SK-N-SH treated with all-trans-retinoic acid at 6 μM for 48 hours (cell line): ENCODE measurements around the gene SIRT4.
A peak's percentile ranks its signal among the peaks of the same experiment; 100 is the strongest.

Experiments
- ATAC-seq: fragments of 200-7000 bp; cut with Tn5 transposase; 3 replicates; pipeline ENCODE4 v1.9.1; 2020; ENCODE audit warnings: mild to moderate bottlenecking, moderate library complexity
- ARNTL ChIP-seq: fragments of 450-650 bp; formaldehyde crosslinking; IDR thresholded peaks from 2 replicates; pipeline ENCODE4 v1.5.0; 2020; ENCODE audit warnings: low read depth, mild to moderate bottlenecking, moderate library complexity, borderline replicate concordance
- CSDC2 ChIP-seq: fragments of 250-450 bp; sonication (Bioruptor Pico); IDR thresholded peaks from 2 replicates; pipeline ENCODE4 v1.5.0; 2020; ENCODE audit warnings: mild to moderate bottlenecking, moderate library complexity
- ESRRG ChIP-seq: fragments of 250-450 bp; sonication (Bioruptor Pico); IDR thresholded peaks from 2 replicates; pipeline ENCODE4 v1.6.1; 2021; ENCODE audit warnings: mild to moderate bottlenecking
- GLIS3 ChIP-seq: fragments of 250-450 bp; sonication (Bioruptor Pico); IDR thresholded peaks from 2 replicates; pipeline ENCODE4 v1.5.0; 2020; ENCODE audit warnings: mild to moderate bottlenecking, moderate library complexity
- ISL1 ChIP-seq: fragments of 250-450 bp; sonication (Bioruptor Pico); IDR thresholded peaks from 2 replicates; pipeline ENCODE4 v2.1.2; 2022; ENCODE audit warnings: mild to moderate bottlenecking, moderate library complexity
- OSR1 ChIP-seq: fragments of 250-450 bp; sonication (Bioruptor Pico); IDR thresholded peaks from 2 replicates; pipeline ENCODE4 v1.8.0; 2022; ENCODE audit warnings: moderate library complexity, mild to moderate bottlenecking, inconsistent platforms
- PPARA ChIP-seq: fragments of 250-450 bp; sonication (Bioruptor Pico); IDR thresholded peaks from 2 replicates; pipeline ENCODE4 v1.5.0; 2020; ENCODE audit warnings: mild to moderate bottlenecking, borderline replicate concordance
- RARB ChIP-seq: fragments of 250-450 bp; sonication (Bioruptor Pico); IDR thresholded peaks from 2 replicates; pipeline ENCODE4 v1.8.0; 2021; ENCODE audit warnings: mild to moderate bottlenecking, moderate library complexity
- SNAI2 ChIP-seq: fragments of 250-450 bp; sonication (Bioruptor Pico); IDR thresholded peaks from 2 replicates; pipeline ENCODE4 v1.5.0; 2020; ENCODE audit warnings: mild to moderate bottlenecking, moderate library complexity
- TCF4 ChIP-seq: fragments of 250-450 bp; sonication (Bioruptor Pico); IDR thresholded peaks from 2 replicates; pipeline ENCODE4 v1.8.0; 2021; ENCODE audit warnings: mild to moderate bottlenecking, moderate library complexity, borderline replicate concordance
- TOX ChIP-seq: fragments of 250-450 bp; sonication (Bioruptor Pico); IDR thresholded peaks from 2 replicates; pipeline ENCODE4 v1.8.0; 2021; ENCODE audit warnings: mild to moderate bottlenecking, moderate library complexity, borderline replicate concordance
- ZC3H10 ChIP-seq: fragments of 250-450 bp; sonication (Bioruptor Pico); IDR thresholded peaks from 2 replicates; pipeline ENCODE4 v1.5.1; 2021; ENCODE audit warnings: mild to moderate bottlenecking, moderate library complexity
- ZFP3 ChIP-seq: fragments of 250-450 bp; sonication (Bioruptor Pico); IDR thresholded peaks from 2 replicates; pipeline ENCODE4 v1.5.0; 2020; ENCODE audit warnings: mild to moderate bottlenecking, moderate library complexity
- ZFP30 ChIP-seq: fragments of 450-650 bp; formaldehyde crosslinking; IDR thresholded peaks from 2 replicates; pipeline ENCODE4 v1.5.0; 2022; ENCODE audit warnings: mild to moderate bottlenecking, moderate library complexity
- ZNF565 ChIP-seq: fragments of 450-650 bp; formaldehyde crosslinking; conservative IDR thresholded peaks from 2 replicates; pipeline ENCODE4 v1.5.0; 2020; ENCODE audit warnings: low read depth, mild to moderate bottlenecking, moderate library complexity
- ZNF70 ChIP-seq: fragments of 450-650 bp; formaldehyde crosslinking; IDR thresholded peaks from 2 replicates; pipeline ENCODE4 v1.5.0; 2020; ENCODE audit warnings: mild to moderate bottlenecking, moderate library complexity
- ZNF8 ChIP-seq: fragments of 450-650 bp; formaldehyde crosslinking; IDR thresholded peaks from 2 replicates; pipeline ENCODE4 v1.5.0; 2020; ENCODE audit warnings: mild to moderate bottlenecking, moderate library complexity
- TF ChIP-seq, protein P1 (sequence below): fragments of 250-450 bp; sonication (Bioruptor Pico); IDR thresholded peaks from 2 replicates; pipeline ENCODE4 v1.5.0; 2020; ENCODE audit warnings: mild to moderate bottlenecking, moderate library complexity
- TF ChIP-seq, protein P2 (sequence below): fragments of 250-450 bp; sonication (Bioruptor Pico); IDR thresholded peaks from 2 replicates; pipeline ENCODE4 v1.5.1; 2021; ENCODE audit warnings: mild to moderate bottlenecking, moderate library complexity
- TF ChIP-seq, protein P3 (sequence below): fragments of 250-450 bp; sonication (Bioruptor Pico); IDR thresholded peaks from 2 replicates; pipeline ENCODE4 v1.8.0; 2021; ENCODE audit warnings: low read depth, mild to moderate bottlenecking, moderate library complexity, borderline replicate concordance
- TF ChIP-seq, protein P4 (sequence below): fragments of 250-450 bp; sonication (Bioruptor Pico); IDR thresholded peaks from 2 replicates; pipeline ENCODE4 v1.8.0; 2020; ENCODE audit warnings: mild to moderate bottlenecking, moderate library complexity, borderline replicate concordance
- TF ChIP-seq, protein P5 (sequence below): fragments of 250-450 bp; sonication (Bioruptor Pico); IDR thresholded peaks from 2 replicates; pipeline ENCODE4 v1.5.1; 2020; ENCODE audit warnings: low read depth, mild to moderate bottlenecking, moderate library complexity

Gene SIRT4

DNA sequence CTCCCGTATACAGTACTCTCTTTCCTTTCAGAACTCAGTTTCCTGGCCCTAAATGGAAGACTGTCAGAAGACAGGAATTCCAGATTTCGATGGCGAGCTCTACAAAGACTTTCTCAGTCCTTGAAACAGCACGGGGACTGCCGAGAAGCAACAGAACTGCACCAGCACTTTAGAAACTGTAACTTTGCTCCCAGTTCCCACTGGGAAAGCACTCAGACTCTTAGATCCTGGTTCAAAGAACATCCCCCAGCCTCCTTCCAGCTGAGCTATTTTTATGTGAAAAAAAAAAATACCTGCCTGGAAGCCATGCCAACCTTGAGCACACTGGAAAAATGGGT, 38.4 kb upstream of the SIRT4 start:
- TF ChIP-seq, protein P1, sequence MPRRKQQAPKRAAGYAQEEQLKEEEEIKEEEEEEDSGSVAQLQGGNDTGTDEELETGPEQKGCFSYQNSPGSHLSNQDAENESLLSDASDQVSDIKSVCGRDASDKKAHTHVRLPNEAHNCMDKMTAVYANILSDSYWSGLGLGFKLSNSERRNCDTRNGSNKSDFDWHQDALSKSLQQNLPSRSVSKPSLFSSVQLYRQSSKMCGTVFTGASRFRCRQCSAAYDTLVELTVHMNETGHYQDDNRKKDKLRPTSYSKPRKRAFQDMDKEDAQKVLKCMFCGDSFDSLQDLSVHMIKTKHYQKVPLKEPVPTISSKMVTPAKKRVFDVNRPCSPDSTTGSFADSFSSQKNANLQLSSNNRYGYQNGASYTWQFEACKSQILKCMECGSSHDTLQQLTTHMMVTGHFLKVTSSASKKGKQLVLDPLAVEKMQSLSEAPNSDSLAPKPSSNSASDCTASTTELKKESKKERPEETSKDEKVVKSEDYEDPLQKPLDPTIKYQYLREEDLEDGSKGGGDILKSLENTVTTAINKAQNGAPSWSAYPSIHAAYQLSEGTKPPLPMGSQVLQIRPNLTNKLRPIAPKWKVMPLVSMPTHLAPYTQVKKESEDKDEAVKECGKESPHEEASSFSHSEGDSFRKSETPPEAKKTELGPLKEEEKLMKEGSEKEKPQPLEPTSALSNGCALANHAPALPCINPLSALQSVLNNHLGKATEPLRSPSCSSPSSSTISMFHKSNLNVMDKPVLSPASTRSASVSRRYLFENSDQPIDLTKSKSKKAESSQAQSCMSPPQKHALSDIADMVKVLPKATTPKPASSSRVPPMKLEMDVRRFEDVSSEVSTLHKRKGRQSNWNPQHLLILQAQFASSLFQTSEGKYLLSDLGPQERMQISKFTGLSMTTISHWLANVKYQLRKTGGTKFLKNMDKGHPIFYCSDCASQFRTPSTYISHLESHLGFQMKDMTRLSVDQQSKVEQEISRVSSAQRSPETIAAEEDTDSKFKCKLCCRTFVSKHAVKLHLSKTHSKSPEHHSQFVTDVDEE (CRISPR knock-in tag), result no peak
- TF ChIP-seq ZNF70 (CRISPR knock-in tag) (no peak), GLIS3 (CRISPR knock-in tag) (no peak), PPARA (CRISPR knock-in tag) (no peak), ZNF8 (CRISPR knock-in tag) (no peak), TCF4 (CRISPR knock-in tag) (no peak), SNAI2 (CRISPR knock-in tag) (no peak), ZC3H10 (CRISPR knock-in tag) (no peak), OSR1 (CRISPR knock-in tag) (no peak), ARNTL (CRISPR knock-in tag) (no peak), TOX (CRISPR knock-in tag) (no peak), ZFP30 (CRISPR knock-in tag) (no peak), CSDC2 (CRISPR knock-in tag) (no peak), ESRRG (CRISPR knock-in tag) (no peak), RARB (no peak), ZFP3 (CRISPR knock-in tag) (no peak)
- TF ChIP-seq, protein P2, sequence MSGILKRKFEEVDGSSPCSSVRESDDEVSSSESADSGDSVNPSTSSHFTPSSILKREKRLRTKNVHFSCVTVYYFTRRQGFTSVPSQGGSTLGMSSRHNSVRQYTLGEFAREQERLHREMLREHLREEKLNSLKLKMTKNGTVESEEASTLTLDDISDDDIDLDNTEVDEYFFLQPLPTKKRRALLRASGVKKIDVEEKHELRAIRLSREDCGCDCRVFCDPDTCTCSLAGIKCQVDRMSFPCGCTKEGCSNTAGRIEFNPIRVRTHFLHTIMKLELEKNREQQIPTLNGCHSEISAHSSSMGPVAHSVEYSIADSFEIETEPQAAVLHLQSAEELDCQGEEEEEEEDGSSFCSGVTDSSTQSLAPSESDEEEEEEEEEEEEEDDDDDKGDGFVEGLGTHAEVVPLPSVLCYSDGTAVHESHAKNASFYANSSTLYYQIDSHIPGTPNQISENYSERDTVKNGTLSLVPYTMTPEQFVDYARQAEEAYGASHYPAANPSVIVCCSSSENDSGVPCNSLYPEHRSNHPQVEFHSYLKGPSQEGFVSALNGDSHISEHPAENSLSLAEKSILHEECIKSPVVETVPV (CRISPR knock-in tag), result no peak
- TF ChIP-seq, protein P3, sequence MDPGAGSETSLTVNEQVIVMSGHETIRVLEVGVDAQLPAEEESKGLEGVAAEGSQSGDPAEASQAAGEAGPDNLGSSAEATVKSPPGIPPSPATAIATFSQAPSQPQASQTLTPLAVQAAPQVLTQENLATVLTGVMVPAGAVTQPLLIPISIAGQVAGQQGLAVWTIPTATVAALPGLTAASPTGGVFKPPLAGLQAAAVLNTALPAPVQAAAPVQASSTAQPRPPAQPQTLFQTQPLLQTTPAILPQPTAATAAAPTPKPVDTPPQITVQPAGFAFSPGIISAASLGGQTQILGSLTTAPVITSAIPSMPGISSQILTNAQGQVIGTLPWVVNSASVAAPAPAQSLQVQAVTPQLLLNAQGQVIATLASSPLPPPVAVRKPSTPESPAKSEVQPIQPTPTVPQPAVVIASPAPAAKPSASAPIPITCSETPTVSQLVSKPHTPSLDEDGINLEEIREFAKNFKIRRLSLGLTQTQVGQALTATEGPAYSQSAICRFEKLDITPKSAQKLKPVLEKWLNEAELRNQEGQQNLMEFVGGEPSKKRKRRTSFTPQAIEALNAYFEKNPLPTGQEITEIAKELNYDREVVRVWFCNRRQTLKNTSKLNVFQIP (CRISPR knock-in tag), result no peak
- TF ChIP-seq, protein P4, sequence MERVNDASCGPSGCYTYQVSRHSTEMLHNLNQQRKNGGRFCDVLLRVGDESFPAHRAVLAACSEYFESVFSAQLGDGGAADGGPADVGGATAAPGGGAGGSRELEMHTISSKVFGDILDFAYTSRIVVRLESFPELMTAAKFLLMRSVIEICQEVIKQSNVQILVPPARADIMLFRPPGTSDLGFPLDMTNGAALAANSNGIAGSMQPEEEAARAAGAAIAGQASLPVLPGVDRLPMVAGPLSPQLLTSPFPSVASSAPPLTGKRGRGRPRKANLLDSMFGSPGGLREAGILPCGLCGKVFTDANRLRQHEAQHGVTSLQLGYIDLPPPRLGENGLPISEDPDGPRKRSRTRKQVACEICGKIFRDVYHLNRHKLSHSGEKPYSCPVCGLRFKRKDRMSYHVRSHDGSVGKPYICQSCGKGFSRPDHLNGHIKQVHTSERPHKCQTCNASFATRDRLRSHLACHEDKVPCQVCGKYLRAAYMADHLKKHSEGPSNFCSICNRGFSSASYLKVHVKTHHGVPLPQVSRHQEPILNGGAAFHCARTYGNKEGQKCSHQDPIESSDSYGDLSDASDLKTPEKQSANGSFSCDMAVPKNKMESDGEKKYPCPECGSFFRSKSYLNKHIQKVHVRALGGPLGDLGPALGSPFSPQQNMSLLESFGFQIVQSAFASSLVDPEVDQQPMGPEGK, result no peak
- TF ChIP-seq, all 23 proteins: peak for 0
- ATAC-seq, result no peak

DNA sequence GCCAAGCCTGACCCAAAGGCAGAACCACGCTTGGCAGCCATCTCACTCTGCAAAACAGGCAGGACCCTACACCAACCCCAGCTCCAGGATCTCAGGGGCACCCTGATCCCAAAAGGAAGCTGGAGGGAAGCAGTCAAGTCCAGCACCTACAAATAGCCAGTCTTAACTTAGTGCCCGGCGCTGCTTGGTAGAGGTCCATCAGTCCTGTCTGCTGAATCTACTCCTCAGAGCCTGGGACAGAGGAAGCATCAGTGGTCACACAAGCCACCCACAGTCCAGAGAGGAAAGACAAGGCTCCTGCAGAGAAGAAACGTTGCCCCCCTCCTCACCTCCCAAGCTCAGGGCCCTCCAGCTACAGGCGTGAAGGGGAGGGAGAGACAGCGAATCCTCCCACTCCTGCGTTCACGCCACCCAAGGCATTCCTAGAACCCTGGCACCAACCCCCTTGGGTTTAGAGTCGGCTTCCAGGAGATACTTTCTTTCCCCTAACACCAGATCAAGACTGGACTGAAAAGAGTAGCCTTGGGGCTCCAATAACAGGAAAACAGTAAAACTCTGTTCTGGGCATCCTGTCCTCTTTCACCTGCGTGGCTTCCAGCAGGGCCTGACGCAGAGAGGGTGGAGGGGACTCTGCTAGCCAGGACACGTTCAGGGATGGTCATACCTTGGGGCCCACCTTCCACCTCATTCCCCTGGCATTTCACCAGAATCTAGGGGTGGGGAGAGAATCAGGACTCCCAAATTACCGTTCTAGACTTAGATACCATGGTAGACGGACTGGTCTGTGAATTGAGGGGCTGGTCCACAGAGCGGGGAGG, 37.8 kb upstream of the SIRT4 start:
- ATAC-seq, result peak; percentile 35
- TF ChIP-seq ISL1, result no peak
- no peak for TF ChIP-seq ZC3H10 (CRISPR knock-in tag)
- TF ChIP-seq, protein P1 (CRISPR knock-in tag), result no peak
- no peak for TF ChIP-seq OSR1 (CRISPR knock-in tag)
- TF ChIP-seq, protein P5, sequence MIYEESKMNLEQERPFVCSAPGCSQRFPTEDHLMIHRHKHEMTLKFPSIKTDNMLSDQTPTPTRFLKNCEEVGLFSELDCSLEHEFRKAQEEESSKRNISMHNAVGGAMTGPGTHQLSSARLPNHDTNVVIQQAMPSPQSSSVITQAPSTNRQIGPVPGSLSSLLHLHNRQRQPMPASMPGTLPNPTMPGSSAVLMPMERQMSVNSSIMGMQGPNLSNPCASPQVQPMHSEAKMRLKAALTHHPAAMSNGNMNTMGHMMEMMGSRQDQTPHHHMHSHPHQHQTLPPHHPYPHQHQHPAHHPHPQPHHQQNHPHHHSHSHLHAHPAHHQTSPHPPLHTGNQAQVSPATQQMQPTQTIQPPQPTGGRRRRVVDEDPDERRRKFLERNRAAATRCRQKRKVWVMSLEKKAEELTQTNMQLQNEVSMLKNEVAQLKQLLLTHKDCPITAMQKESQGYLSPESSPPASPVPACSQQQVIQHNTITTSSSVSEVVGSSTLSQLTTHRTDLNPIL (CRISPR knock-in tag), result no peak
- TF ChIP-seq TOX (CRISPR knock-in tag), result no peak
- TF ChIP-seq, protein P3 (CRISPR knock-in tag), result no peak
- no peak for TF ChIP-seq RARB
- no peak for TF ChIP-seq ZNF70 (CRISPR knock-in tag)
- no peak for TF ChIP-seq ARNTL (CRISPR knock-in tag)
- TF ChIP-seq PPARA (CRISPR knock-in tag), result no peak
- no peak for TF ChIP-seq ZNF565 (CRISPR knock-in tag)
